Activated CD4-positive, alpha-beta T cell treated with anti-CD3 and anti-CD28 coated beads, Interleukin-2, amount 50 U/mL, for 16 hours (primary cell): Measurements from ENCODE around the gene COL21A1.

ENCODE experiments used
- DNase-seq: peaks from one replicate; pipeline ENCODE4 v3.0.0-alpha.2; 2020

Gene COL21A1

DNA sequence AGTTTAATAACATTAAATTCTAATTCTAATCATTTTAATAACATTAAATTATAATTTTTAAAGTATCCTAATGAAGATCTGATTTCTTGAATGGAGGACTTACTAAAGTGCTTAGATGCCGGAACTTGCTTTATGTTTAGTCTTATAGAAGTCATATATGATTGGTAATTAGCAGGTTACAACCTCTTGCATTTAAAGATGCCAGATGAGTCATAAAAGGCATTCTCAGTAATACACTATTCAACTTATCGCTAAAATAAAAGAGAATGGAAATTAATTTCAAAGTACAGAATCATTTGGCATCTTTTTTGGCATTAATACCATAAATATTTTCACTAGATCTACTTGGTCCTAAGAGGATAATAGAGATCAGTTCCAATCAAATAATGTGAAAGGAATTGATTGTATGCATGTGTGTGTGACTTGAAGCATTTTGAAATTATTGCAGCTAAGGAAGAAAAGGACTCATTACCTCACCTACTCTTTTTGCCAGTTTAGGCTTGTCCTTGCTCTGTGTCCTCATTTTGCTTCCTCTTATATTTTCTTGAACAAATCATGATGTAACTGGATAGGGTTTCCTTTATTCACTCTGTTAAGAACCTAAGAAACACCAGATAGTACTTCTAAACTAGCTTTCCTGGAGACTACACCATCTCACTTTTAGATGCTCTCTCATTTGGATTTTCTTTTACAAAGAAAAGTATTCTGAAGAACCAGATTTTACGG lies 2.7 kb downstream of the COL21A1 start:
- no peak for DNase-seq

DNA sequence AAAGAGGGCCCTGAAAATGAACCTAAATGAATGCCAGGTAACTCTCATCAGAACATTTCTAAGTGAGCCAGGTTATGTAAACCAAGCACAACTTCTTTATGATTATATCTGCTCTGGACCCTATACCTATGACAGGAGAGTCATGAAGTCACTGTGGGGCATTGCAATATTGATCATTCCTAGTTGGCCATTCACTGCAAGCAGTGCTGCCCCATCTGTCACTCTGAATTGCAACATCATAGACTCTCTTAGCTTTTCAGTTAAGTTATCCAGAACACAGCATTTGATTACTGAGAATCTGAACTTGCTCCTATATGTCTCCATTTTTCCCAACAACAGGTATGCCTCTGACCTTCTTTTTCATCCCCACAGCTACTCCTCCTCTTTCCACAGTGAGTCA lies 3.3 kb downstream of the COL21A1 start:
- DNase-seq, result no peak

DNA sequence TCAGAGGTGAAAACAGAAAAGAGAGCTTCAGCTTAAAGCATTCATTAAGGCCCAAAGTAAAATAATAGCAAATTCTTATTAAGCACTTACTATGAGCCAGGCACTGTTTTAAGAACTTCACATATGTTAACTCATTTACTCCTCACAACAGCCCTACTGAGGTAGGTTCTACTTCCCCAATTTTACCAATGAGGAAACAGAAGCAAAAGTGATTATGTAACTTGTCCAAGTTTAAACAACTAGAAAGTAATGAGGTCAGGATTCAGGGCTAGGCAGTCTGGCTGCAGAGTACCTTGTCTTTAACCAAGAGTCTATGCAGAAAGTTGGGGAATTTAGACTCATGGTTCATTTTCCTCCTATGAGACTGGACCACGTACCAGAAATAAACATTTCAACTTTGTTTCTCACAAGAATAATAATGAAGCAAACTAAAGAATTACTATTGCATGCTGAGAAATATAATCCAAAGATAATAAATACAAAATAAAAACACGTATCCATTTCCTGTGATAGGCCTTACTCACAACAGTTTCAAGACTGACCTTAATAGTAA lies 3.8 kb downstream of the COL21A1 start:
- DNase-seq, result no peak

DNA sequence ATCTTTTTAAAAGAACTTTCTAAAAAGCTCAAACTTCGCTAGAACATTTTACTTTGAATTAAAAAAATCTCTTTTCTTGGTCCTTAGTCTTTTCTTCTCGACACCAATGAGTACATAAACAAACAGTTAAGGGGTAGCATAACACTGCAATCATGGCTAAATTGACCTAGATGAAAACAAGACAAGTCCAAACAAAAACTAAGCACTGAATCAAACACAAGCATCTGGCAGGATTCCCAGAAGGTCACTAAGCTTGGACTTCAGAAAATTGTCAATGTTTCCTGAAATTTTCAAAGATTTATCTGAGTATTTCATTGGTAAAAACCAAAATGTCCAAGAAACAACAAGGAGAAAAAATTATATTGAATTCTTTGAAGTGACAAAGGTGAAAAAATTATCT lies 5.0 kb downstream of the COL21A1 start:
- no peak for DNase-seq

DNA sequence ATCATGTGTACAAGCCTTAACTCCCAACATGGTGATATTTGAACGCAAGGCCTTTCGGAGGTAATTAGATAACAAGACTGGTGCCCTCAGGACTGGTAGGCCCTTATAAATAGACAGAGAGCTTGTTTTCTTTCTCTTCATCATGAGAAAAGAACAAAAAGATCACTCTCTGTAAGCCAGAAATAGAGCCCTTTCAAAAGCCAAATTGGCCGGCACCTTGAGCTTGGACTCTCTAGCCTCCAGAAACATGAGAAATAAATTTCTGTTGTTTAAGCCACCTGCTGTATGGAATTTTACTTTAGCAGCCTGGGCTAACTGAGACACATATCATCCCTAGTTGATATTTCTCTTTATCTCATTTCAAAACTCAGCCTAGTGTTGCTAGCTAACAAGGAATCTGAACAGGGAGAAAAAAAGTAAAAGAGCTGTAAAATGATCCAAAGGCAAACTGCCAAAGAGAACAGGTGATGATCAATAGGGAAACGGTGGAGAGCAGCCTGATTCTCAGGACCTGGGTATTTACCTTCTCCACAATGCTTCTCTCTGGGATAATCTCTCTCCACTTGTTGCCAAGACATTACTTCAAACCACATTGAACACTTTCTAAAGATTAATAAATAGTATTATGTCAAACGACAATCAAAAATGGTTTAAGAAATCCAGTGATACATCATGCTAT lies 6.1 kb downstream of the COL21A1 start:
- DNase-seq, result no peak

DNA sequence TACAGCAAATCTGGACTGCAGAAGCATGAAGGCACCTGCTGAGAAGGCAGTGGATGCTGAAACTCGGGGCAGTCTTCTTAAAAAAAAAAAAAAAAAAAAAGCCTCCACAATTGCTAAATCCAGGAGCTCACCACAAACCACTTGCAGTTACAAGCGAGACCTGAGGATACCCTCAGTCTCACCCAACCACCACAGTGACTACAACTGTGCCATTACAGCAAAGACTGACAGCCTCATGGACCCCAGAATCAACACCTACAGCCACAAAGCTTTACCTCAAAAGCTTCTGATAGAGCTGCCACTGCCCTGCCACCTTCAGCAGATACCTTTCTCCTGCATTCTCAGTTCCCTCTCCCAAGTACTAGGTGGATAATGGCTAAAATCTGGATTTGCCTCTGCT lies 9.0 kb downstream of the COL21A1 start:
- DNase-seq, result peak; percentile 1

DNA sequence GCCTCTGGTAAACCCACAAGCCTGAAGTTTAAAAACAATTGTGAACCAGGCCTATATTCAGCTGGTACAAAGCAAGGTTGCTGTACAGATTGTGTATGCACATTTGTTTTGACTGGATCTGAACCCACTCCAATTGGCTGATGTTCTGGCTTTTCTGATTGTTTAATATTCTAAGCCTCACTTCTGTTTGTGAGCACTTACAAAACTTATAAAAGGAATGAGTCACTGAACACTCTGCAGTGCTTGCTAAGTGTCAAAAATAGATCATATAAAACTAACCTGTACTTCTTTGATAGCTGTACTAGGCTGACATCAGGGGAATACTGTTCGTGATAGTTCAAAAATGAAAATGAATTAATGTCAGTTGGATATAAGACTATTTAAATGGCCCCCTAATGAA lies 12.1 kb downstream of the COL21A1 start:
- DNase-seq, result no peak

DNA sequence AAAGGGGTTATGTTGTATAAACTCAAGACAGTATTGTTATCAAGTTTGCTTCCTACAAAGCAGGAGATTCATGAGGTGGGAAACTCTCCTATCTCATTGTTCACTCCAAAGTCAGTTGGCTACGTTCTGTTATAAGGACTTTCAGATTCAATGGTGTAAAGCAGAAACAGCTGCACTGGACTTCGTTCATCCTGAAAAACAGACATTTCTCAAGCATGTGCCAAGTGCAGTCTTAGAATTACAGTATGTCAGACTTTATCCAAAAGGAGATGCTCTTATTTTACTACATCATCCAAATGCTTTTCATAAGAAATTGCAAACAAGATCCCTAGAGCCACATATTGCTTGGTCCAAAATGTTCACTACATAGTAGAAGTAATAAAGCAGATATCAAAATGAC lies 14.9 kb downstream of the COL21A1 start:
- DNase-seq, result no peak

DNA sequence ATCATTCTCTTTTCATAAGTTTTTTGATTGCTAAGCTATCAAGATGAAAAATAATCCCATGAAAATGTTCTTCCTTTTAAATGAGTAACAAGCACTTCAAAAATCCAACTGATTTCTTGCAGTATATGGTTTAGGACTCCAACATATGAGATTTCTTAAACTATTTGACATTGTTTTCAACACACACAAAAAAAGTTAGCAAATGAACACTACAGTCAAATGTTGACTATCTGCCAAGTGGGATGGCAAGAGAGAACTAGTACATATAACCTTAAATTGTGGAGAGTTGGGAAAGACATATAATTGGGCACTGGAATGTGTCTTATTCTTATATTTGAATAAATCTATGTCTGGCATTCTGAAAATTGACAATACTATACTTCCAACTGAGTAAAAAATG lies 15.6 kb downstream of the COL21A1 start:
- DNase-seq, result no peak

DNA sequence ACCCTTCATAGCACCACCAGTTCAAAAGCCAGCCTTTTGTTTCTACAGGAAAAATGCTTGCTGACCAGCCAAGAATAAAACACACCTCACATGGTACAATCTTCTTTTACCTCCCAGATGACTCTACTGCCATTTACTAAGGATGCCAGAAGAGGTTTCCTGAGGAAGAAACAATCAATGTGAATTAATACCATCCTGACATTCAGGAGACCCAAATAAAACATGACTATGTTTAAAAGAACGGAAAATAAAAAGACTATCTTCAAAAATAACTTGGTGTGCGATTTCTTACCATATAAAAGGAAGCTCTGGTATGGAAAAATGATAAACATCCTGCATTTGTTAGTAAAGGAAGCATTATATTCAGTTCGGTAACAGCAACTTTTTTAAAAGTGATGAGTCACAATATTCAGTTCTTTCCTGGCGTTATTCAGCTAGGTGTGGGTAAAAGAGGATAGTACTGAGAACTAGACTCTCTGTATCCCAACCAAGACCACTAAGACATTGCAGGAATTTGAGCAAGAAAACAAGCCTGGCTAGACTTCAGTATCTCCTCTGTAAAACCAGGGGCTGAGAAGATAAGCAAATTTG lies 16.3 kb downstream of the COL21A1 start:
- DNase-seq, result no peak

DNA sequence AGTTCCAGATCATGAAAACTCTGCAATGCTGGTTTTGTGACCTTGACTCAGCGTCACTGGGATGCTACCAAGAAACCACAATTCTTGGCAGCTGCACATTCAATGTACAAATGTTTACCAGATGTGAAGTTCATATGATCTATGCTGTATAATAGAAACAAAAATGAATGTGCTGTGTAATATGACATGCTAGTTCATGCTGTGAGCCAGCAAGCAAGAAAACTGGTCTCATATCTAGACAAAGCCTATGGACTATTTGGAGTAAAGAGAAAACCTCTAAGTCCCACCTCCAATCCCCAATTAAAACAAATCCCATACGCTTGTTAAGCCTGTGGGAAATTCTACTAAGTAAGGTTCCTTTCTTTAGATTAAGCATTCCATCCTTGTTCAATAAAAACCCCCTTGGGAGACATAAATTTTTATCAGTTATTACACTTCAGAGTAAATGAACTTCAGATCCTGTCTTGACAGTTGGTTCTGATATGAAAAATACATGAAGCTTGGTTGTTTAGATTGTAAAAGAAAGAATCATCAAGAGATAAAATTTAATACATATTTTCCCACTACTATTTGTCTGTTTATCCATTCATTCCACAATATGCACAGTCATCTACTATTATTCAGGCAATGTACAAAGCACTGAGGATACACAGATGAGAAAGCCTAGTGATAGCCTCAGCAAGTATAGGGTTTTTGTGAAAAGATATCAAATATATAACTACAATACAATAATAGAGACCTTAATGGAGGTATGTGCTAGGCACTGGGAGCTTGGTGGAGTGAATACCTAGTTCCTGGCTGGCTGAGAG lies 20.1 kb downstream of the COL21A1 start:
- no peak for DNase-seq

DNA sequence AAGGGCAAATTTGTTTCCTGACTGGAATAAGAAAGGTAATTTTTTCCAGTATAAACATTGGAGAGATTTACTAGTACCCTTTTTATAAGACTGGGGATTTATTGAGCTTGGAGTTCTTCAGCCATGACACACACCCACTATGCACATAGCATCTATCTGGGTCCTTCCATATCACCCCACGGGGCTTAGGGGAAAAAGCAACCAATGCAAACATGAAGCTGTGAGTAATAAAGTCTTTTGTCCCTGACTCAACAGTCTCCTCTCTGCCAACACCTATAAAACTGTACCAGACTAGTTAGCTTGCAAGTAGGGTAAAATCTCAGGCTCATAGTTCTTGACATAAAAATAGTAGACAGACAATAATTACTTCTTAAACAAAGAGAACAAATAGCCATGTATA lies 23.4 kb downstream of the COL21A1 start:
- no peak for DNase-seq

DNA sequence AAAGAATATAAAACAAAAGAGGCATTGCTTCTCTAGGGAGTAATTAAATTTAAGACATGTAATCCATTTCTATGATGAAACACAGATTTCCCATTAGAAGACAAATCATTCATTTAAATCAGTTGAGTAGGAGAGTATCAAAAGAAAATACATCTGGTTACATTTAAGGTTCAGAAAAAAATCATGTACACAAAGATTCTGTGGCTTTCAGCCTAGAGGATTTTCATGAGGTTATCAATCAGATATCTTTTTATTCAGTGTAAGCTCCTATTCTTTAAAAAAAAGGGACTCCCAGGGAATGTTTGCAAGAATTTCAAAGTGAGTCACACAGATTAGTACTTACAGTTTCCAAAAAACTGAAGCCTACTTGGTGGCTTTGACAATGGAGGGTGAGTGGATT lies 24.9 kb downstream of the COL21A1 start:
- no peak for DNase-seq

DNA sequence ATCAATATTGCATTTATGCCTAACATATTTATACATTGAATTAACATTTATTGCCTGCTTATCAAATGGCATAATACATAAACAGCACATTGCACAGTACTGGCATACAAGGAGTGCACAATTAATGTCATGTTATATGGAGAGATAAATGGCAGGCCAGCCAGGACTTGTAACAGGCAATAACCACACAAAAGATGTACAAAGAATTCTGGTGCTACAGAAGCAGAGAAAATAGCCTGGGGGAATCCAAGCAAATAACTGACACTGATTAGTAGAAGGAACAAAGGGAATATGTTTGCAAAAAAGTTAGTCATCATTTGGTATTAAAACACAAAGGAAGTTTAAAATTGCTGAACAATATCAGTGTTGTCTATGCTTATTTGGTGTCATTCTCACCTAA lies 27.3 kb downstream of the COL21A1 start:
- no peak for DNase-seq

DNA sequence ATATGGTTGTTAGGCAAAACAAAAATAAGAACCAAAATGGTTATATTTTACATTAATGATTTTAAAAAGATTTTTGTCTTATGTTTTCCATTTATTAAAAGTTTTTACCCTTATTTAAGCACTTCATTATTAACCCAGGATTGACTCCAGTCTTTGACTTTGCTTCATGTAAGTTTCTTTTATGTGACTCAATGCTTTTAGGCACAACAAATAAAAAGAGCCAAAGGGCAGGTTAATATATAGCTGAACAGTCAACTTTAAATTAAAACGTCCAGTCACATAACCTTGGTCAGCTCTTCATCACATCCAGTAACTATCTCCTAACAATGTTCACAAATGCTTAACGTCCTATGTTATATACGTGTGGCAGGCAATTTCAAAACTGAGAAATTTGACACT lies 32.7 kb downstream of the COL21A1 start:
- no peak for DNase-seq

DNA sequence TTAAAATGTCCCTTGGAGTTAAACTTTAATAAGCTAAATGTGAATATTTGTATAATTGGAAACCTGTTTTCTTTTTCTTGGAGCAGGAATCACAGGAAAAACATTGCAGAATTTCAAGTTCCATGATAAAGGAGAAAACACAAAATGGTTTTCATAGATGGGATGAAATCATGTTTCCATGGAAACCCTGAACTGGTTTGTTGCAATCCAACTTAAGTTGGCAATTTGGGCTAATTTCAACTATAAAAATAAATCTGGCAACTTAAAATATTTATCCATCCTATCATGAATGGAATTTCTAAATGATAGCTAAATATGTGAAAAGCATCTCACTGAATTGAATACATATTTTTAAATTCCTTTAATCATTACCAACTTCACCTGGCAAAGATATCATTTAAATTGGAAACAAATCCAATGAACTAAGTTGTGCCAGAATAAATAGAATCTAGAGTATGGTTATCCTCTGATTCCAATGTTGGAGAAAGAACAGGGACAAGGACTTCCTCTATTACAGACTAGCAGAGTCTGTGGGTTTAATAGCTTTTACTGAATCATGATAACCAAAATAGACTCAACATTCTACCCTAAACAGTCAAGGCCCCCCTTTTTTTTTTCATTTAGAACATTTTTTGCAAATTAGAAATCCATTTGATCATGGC lies 33.2 kb downstream of the COL21A1 start:
- DNase-seq, result no peak

DNA sequence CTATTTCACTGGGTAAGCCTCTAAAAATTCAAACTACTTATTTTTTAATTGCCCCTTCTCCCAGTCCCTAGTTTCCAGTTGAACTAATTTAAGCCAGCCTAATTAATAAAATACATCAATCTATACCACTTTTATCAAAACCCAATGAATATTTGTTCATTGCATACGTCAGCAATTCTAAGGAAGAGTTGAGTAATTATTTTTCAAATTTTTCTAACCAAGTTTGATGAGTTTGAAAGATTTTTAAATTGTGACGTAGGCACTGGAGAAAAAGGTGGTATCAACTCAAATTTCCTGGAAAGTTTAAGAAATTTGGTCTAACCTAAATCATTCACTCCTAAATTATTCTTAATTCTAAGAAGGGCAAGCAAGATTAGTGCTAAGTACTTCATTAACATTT lies 35.7 kb downstream of the COL21A1 start:
- DNase-seq, result no peak

DNA sequence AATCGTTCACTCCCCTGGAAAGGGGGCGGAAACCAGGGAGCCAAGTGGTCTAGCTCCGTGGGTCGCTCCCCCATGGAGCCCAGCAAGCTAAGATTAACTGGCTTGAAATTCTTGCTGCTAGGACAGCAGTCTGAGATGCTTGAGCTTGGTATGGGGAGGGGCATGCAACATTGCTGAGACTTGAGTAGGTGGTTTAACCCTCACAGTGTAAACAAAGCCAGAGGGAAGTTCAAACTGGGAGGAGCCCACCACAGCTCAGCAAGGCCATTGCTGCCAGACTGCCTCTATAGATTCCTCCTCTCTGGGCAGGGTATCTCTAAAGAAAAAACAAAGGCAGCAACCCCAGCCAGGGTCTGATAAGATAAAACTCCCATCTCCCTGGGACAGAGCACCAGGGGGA lies 43.2 kb downstream of the COL21A1 start:
- DNase-seq, result no peak

DNA sequence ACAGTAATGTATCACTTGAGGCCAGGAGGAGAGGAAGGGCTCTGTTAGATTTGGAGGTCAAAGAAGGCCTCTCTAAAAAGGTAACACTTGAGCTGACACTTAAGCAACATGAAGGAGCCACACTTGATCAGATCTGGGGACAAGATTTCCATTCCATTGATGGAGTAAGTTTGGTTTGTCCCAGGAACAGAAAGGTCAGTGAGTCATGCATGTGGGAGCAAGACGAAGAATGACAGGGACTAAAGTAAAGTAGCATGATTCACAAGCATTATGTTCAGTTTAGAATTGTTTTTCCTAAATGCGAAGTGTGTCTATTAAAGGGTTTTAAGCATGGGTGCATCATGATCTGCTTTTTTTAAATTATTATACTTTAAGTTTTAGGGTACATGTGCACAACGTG lies 47.4 kb downstream of the COL21A1 start:
- DNase-seq, result no peak

DNA sequence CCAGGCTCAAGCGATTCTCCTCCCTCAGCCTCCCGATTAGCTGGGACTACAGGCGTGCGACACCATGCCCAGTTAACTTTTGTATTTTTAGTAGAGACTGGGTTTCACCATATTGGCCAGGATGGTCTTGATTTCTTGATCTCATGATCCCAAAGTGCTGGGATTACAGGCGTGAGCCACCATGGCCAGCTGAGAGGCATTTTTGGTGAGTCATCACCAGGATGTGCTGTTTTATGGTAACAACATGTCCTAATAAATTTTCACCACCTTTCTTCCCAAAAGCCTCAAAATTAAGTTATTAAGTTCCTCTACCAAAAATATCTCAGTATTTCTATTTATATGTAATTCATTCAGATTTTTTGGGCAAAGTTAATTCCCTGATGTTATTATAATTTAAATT lies 53.5 kb downstream of the COL21A1 start:
- DNase-seq, result no peak

DNA sequence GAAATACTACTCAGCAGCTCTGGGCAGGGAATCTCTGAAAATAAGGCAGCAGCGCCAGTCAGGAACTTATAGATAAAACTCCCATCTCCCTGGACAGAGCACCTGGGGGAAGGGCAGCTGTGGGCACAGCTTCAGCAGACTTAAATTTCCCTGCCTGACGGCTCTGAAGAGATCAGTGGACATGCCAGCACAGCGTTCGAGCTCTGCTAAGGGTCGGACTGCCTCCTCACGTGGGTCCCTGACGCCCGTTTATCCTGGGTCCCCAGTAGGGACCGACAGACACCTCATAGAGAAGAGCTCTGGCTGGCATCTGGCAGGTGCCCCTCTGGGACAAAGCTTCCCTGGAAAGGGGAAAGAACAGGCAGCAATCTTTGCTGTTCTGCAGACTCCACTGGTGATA lies 59.0 kb downstream of the COL21A1 start:
- no peak for DNase-seq

DNA sequence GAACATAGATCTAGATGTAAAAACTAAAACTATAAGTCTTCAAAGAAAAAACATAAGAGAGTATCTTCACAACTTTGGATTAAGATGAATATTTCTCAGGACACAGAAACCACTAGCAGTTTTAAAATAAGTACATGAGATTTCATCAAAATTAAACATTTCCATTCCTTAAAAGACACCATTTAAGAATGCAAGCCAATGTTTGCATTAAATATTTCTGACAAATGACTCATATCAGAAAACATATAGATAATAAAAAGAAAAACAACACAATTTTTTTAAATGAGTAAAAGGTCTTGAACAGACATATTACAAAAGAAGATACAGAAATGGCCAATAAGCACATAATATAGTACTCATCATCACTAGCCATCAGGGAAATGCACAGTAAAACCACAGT lies 59.7 kb downstream of the COL21A1 start:
- no peak for DNase-seq

DNA sequence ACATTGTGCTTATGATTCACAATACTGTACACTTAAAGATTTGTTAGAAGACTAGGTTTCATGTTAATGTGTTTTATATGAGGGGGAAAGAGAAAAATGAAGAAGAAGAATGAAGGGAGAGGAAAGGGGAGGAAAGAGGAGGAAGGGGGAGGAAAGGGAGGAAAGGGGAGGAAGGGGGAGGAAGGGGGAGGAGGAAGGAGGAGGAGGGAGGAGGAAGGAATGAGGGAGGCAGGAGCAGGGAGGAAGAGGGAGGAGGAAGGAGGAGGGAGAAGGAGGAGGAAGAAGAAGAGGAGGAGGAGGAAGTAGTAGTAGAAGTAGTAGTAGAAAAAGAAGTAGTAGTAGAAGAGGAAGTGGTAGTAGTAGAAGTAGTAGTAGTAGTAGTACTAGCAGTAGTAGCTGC lies 70.6 kb downstream of the COL21A1 start:
- DNase-seq, result no peak
